Germinal center (tissue), 1 donor: Measurements from ENCODE around the gene SCAPER.

ENCODE experiments used
- DNase-seq: peaks from one replicate; pipeline ENCODE4 v3.0.0; 2012; ENCODE audit warnings: mixed read lengths, low spot score

The SCAPER gene, protein sequence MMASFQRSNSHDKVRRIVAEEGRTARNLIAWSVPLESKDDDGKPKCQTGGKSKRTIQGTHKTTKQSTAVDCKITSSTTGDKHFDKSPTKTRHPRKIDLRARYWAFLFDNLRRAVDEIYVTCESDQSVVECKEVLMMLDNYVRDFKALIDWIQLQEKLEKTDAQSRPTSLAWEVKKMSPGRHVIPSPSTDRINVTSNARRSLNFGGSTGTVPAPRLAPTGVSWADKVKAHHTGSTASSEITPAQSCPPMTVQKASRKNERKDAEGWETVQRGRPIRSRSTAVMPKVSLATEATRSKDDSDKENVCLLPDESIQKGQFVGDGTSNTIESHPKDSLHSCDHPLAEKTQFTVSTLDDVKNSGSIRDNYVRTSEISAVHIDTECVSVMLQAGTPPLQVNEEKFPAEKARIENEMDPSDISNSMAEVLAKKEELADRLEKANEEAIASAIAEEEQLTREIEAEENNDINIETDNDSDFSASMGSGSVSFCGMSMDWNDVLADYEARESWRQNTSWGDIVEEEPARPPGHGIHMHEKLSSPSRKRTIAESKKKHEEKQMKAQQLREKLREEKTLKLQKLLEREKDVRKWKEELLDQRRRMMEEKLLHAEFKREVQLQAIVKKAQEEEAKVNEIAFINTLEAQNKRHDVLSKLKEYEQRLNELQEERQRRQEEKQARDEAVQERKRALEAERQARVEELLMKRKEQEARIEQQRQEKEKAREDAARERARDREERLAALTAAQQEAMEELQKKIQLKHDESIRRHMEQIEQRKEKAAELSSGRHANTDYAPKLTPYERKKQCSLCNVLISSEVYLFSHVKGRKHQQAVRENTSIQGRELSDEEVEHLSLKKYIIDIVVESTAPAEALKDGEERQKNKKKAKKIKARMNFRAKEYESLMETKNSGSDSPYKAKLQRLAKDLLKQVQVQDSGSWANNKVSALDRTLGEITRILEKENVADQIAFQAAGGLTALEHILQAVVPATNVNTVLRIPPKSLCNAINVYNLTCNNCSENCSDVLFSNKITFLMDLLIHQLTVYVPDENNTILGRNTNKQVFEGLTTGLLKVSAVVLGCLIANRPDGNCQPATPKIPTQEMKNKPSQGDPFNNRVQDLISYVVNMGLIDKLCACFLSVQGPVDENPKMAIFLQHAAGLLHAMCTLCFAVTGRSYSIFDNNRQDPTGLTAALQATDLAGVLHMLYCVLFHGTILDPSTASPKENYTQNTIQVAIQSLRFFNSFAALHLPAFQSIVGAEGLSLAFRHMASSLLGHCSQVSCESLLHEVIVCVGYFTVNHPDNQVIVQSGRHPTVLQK (N-terminal part only)

DNA sequence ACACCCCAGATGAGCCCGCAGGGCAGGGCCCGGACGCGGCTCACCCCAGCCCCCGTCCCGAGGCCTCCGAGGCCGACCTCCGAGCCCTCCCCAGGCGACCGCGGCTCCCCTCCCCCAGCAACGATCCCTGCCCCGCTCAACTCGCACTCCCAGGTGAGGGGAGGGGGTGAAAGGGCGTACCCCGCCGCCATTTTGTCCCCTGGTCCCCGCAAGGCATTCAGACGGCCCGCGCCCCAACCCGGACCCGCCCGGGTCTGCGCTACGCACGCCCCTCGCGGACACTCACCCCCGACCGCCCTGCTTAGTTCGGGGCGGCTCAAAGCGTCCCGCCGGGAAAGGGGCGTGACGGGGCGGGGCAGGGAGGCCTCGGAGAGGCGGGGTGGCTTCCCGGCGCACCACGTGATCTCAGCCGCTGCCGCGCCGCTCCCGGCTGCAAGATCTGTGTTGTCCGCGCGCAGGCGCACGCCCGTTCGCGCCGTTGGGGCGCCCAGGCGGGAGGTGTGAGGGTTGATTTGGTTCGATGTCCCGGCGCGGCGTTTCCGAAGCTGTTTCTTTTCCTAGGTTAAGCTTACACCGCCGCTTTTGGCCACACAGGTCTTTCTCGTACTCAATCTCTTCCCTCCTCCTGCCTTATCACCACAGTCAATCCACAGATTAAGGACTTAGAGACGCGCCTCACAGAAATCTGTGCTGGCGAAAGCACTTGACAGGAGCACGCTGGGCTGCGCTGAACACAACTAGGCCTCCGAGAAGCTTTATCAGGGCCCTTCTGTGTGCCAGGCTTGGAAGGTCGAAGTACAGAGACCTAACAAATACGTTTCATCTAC, at the start of gene SCAPER:
Gene SCAPER (minus strand): TSS at position 328 of the 827 bp plus-strand sequence. CDS start 21,523 bp downstream, outside the sequence.
- DNase-seq: peak; percentile 93

DNA sequence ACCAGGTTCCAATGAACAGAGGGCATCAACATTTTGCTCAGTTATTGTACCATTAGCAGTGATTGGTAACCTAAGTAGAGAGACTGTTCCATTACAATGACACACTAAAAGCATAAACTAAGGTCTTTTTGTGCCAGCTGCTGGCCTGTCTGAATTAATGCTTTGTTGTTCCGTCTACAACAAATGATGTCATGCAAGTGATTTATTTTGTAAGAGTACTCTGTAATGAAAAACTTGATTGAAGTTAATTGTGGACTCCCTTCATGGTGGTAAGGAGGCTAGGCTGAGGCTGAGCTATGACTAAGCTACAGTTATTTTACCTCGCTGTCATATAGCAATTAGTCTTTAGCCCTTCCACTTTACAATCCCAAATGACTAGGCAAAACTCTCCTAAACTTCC, 49.6 kb upstream of the SCAPER start:
- DNase-seq: no peak

DNA sequence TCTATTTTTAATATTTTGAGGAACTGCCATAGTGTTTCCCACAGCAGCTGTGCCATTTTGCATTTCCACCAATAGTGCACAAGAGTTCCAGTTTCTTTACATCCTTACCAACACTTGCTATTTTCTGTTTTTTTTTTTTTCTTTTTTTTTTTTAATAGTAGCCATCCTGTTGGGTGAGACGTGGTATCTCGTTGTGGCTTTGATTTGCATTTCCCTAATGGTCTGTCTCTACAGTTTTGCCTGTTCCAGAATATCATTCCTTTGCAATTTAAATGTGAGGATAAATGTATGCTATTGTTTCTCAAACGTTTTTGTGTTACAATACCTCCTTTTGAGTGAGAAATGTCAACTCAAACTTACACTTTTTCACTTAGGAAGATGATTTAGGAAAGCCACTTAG, 48.8 kb upstream of the SCAPER start:
- DNase-seq: no peak

DNA sequence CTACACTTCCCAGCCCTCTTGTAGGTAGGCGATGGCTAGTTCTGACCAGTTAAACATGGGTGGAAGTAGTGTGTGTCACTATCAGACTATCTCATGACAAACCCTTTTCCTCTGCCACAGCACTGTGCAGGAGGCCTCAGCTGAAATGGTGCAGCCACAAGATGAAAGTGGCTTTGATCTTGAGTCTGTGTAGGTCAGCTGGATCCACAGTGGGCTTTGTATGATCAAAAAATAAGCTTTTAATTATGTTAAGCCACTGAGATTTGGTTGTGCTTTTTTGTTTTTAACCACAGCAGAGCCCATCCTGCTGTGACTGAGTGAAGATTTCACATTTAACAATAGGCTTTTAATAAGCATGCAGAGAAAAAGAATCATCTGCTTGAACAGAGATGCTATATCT, 46.1 kb upstream of the SCAPER start:
- DNase-seq: no peak

DNA sequence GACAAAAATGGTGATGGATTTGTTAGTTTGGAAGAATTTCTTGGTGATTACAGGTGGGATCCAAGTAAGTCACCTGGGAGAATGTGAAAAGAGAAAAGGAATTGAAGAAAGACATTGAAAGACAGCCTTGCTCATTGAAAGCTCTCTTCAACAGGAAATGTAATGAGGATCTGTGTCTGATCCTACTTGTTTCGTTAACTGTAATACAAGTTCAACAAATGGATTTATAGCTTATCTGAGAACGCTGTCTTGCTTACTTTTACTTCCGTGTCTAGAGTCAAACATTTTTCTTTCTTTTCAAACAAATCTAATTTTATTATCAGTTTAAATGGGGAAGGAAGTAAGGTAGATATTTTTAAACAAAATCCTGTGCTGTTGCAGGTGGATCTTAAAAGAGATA, 42.3 kb upstream of the SCAPER start:
- no peak for DNase-seq

DNA sequence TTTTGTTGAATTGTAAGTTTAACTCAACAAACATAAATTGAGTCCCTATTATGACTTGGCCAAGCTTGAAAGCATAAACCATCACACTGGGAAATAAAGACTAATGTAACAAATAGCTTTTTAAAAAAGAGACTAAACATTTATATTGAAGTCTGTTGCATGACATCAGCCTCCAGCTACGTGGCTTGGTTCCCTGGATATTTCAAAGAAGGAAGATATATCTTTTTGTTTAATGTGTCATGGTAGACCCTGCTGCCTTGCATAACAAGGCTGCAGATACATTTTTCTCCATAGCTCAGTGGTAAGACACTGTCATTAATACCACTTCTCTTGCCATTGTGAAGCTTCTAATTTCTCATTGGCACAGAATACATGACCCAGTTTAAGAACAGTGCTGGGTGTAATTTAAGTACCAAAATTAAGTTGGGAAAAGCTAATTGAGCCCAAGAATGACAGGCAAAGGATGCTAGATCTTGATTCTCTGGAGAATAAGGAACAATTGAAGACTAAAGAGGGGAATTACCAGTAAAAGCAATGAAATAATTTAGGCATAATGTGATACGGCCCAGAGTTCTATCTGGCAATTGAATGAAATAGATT, 40.5 kb upstream of the SCAPER start:
- no peak for DNase-seq

DNA sequence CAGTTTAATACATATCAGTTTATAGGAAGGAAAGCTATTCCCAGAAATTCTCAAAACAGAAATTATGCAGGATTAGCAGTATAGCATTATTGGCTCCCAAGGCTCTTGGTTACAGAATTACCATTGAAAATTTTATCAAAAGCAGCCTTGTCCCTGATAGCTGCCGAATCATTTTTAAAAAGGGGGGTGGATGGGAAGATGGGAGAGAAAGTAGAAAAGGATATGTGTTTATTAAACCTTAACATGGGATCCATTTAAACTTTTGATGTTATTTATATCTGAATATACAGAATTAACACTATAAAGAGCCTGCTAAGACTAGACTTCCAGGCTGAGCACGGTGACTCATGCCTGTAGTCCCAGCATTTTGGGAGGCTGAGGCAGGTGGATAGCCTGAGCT, 37.2 kb upstream of the SCAPER start:
- no peak for DNase-seq

DNA sequence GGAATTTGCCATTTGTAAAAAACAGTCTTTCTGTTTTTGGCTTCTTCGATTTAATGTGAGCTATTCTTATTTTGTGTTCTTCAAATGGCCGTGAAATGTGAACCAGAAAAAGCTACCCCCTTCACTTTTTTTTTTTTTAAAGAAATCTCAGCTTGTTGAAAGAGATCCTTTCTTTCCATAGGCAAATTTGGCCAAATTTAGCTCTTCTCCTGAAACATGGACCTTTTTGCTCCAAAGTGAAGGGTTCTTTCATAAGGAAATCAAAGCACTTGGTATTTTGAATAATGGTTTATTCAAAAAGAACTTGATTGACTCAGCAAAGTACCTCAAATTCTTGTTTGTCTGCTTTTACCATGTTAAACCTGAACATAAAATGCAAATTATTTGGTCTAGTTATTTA, 36.5 kb upstream of the SCAPER start:
- no peak for DNase-seq

DNA sequence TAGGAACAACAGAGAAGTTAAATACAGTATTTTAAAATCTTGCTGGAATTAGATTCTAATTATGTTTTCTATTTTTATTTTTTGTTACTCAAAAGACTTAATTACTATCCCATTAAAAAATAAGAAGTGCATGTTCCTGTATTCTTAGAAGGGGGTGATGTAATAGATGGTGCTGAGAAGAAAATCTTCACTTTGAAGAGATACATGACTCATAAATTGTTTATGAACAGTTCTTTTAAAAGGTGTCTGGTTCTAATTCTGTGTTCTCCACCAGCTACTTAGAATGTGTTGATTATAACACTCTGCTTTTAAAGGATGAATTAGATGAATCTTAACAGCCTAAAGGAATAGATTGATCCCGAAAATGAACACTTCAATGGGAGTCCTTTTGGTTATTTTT, 34.6 kb upstream of the SCAPER start:
- DNase-seq: no peak

DNA sequence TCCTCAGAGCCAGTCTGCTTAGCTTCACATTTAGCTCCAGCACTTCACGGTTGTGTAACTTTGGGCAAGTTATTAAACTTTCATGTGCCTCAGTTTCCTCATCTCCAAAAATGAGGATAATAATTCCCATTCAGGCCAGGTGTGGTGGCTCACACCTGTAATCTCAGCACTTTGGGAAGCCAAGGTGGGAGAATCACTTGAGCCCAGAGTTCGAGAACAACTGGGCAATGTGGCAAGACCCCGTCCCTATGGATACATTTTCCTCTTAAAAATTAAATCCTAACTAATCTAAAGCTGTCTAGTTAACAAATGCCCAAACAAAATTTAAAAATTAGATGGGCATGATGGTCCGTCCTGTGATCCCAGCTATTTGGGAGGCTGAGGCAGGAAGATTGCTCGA, 33.6 kb upstream of the SCAPER start:
- DNase-seq: no peak

DNA sequence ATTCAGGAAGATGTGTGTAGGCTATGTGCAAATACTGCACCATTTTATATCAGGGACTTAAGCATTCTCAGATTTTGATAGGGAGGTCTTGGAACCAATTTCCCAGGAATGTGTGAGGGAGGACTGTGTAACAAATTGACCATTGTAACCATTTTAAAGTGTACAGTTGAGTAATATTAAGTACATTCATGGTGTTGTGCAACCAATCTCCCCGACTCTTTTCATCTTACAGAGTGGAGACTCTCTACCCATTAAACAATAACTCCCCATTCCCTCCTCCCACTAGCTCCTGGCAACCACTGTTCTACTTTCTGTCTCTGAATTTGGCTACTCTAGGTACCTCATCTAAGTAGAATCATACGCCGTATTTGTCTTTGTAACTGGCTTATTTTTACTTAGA, 31.5 kb upstream of the SCAPER start:
- DNase-seq: no peak

DNA sequence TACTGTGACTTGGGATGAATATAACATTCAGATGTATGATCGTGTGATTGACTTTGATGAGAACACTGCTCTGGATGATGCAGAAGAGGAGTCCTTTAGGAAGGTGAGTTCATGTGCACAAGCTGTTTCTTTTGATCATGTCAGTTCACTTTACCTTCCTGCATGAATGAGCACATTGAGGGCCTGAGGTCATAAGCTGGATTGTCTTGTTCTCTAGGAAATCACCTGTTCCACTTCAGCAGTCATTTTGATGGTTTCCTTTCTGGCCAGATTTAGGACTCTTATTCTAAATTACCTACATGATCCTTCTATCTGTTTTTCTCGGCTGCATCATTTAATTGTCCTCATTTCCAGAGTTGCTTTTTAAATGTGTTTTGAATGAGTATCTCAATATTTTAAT, 30.5 kb upstream of the SCAPER start:
- peak; percentile 18 for DNase-seq

DNA sequence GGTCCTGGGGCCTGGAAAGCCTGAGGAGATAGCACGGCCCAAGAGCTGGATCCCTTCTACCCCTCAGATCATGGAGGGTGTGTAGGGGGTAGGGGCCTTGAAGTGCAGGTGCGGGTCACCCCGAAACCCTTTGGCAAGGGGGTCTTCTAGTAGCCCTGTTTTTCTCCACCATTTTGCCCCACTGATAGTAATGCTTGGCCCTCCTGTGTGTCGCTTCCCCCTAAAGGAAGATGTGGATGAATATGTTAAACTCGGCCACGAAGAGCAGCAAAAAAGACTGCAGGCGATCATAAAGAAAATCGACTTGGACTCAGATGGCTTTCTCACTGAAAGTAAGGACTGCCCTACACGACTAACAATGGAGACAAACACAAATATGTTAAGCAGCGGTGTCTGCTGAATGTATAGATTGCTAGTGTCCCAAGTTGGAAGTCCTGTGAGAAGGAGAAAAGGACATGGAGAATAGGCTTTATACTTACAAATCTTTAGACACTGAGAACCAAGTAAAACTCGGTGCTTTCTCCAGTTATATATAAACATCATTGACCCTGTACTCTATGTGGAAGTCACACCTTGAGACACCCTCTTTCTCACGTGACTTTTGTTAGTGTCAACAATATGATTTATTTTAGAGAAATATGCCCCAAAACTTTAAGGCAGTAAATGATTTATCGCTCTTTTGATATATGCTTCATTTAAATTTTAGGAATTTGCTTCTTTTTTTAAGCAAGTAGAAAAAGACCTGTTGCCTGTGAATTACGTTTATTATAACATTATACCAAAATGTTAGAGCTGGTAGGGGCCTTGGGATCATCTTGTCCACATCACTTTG, 27.2 kb upstream of the SCAPER start:
- DNase-seq: no peak

DNA sequence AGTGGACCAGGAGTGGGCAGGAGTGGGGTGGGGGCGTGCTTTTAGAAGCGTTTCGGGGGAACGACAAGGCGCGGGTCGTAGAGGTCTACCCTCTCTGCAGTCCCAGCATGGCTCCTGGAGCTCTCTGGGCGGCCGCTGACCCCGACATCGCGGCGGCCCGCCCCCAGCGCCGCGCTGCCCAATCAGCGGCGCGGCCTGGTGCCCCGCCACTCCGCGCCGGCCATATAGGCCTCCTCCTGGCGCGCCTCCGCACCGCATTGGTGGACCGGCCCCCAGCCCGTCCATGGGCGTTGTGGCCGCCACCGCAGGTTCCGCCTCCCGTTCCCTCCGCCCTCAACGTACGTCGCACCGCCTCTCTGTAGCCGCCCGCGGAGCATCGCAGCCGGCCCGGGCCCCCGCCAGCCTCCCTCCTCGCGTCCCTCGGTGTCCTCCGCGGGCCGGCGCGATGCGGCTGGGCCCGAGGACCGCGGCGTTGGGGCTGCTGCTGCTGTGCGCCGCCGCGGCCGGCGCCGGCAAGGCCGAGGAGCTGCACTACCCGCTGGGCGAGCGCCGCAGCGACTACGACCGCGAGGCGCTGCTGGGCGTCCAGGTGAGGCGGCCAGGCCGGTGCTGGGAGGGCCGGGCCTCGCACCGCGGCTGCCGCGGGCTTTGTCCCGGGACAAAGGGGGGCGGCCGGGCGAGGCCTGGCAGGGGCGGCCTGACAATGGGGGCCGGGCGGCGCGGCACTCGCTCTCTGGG, 26.4 kb upstream of the SCAPER start, which contains the start of gene RCN2:
Gene RCN2 (plus strand): TSS at position 353 of the 738 bp plus-strand sequence. CDS start 93 bp downstream, at position 446.
- DNase-seq: peak; percentile 95

DNA sequence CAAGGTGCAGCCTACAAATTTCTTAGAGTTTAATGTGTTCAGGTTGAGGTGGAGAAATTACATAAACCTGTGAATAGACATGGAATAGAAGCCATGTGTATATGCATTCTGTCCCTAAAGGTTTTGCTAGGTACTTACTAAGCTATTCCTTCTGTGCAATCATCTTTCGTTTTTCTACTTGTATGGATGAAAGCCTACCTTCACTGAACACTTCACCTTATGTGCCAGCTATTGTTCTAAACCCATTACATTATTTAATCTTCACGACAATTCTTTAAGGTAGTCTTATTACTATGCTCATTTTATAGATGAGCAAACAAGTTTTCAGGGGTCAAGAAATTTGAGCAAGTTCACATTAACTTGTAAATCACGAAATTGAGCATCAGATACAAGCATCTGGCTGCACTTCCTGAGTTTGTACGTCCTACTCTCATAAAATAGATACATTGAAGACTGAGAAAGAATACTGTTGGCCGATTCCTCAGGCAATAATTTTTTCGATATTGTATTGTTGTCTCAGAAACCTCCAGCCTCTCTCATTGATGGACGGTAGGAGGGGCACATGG, 25.8 kb upstream of the SCAPER start:
- no peak for DNase-seq

DNA sequence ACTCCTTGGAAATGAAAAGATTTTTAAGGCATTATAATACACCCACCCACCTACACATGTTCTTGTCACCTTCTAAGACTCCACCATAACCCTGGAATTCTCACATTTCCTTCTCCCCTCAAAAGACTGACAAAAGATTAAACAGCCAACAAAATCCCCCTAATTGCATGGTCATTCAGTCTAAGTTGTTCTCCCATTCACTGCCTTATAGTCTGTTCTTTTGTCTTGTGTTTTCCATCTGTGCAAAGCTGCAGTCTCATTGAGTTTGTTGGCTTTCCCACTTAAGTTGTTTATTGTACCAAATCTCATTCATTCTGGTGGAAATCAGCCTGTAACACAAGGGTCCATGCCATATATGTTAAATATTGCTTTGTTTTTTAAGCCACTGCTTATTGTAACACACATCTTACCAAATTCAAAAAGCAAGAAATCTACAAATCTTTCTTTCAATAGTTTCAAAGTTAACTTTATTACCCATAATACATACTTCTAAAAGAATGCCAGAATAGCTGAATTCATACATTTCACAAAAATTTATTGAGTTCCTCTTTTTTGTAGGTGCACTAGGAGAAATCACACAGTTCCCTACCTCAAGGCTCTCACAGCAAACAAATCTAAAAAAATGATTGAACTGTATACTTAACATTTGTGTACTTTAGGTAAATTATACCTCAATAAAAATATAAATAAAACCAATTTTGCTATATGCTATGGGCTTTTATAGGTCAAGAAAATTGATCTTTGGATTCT, 24.0 kb upstream of the SCAPER start:
- no peak for DNase-seq

DNA sequence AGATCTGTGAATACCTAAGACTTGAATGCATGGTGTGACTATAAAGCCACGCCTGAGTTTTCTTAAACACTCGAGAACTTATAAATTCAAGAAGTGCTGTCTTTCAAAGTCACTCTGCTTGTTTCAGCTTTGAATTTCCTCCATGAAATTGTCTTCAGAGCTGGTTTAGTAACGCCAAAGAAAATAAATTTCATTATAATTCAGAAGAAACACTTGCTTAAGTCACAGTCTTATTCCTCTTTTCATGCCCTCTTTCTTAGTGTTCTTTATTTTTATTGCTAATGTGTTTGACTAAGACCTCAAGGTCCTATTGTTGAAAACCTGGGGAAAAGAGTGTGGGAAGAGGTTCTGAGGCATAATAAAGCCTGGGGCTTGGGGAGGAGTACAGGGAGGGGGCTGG, 23.1 kb upstream of the SCAPER start:
- DNase-seq: no peak

DNA sequence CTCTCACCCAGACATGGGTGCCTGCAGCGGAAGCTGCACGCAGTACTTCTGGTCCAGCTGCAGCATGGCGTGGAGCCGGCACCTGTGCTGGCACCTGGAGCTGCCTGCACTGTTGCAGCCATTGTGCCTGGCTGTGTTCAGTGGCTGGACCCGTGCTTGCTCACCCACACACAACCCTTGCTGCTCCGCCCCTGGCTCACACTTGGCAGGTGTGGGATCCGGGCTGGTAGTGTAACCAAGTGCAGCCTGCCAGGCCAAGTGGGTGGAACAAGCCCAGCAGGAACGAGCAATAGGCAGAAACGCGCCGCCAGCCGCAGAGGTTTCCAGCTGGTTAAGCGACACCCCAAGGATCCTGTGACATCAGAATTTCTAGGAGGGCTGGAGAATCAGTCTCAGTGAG, 11.2 kb upstream of the SCAPER start:
- DNase-seq: no peak
